Esophagus muscularis mucosa (tissue), 4 donors: Measurements from ENCODE around the gene L3MBTL4. TPM values are rescaled to one million over a fixed set of nuclear protein-coding genes. Genes with fewer than 3 reads are reported as not detected.
A peak's percentile ranks its signal among the peaks of the same experiment; 100 is the strongest.

Source experiments
- DNase-seq: peaks from one replicate; pipeline ENCODE4 v3.0.0-alpha.2; 2017; ENCODE audit errors: extremely low spot score
- H3K27ac ChIP-seq, 4 donors: fragments of 200-600 bp; sonication (generic); replicated peaks in 1 of 4; 1 replicate in 3 of 4; 2 replicates in 1 of 4; pipeline ENCODE4 v1.5.1; 2016 to 2019; ENCODE audit warnings: mild to moderate bottlenecking in 1 of 4
- H3K27me3 ChIP-seq, 4 donors: fragments of 200-600 bp; sonication (generic); one replicate each; pipeline versions ENCODE4 v1.5.1 to v1.6.0; 2016 to 2019
- H3K36me3 ChIP-seq, 4 donors: fragments of 200-600 bp; sonication (generic); one replicate each; pipeline ENCODE4 v1.5.1; 2016 to 2019
- H3K4me1 ChIP-seq, 4 donors: fragments of 200-600 bp; sonication (generic); one replicate each; pipeline ENCODE4 v1.5.1; 2016 to 2019
- H3K4me3 ChIP-seq, 4 donors: fragments of 200-600 bp; sonication (generic); 1 replicate in 2 of 4; 2 replicates in 2 of 4; pipeline ENCODE4 v1.5.1; 2016 to 2019; ENCODE audit warnings: mild to moderate bottlenecking in 4 of 4, moderate library complexity in 1 of 4
- H3K9me3 ChIP-seq, 4 donors: fragments of 200-600 bp; sonication (generic); 1 replicate in 3 of 4; 2 replicates in 1 of 4; pipeline ENCODE4 v1.5.1; 2016 to 2019
- EP300 ChIP-seq: sonication (generic); formaldehyde crosslinking; IDR thresholded peaks from one replicate; pipeline ENCODE4 v1.6.1; 2017; ENCODE audit warnings: antibody characterized with exemption
- POLR2A ChIP-seq: fragments of 450-650 bp; IDR thresholded peaks from one replicate; pipeline ENCODE4 v1.6.1; 2017; ENCODE audit warnings: antibody characterized with exemption, moderate library complexity, mild to moderate bottlenecking, low read depth
- POLR2AphosphoS5 ChIP-seq, 2 donors: sonication (generic); formaldehyde crosslinking; IDR thresholded peaks; one replicate each; pipeline ENCODE4 v1.6.1; 2017; ENCODE audit warnings: antibody characterized with exemption in 2 of 2
- WGBS: methylation state at CpG from one replicate; pipeline ENCODE4 v1.1.5; 2018; 5-methylcytosine and 5-hydroxymethylcytosine counted together
- intact Hi-C: fragments of 100-400 bp; cut with DNase I; formaldehyde crosslinking; loops from one replicate; pipeline ENCODE4 v1.15.1; 2023
- total RNA-seq, 4 donors: library from RNA; depleted of rRNA; stranded (reverse); fragments of >200 nt; gene quantifications; one replicate each; pipeline versions ENCODE4 v1.1.0 to v1.2.1, GENCODE V29; 2016
- TF ChIP-seq, protein P1 (sequence below), 3 experiments: fragments of 200-600 bp in 2 of 3; fragments of 450-650 bp in 1 of 3; sonication (generic) in 2 of 3; IDR thresholded peaks; one replicate each; pipeline ENCODE4 v1.5.1; 2017 to 2019; ENCODE audit warnings: antibody characterized with exemption in 3 of 3, mild to moderate bottlenecking in 2 of 3, moderate library complexity in 1 of 3

The L3MBTL4 gene
- total RNA-seq, 4 donors from 2014 or later = 1.0 to 2.9 (median 1.6) TPM

DNA sequence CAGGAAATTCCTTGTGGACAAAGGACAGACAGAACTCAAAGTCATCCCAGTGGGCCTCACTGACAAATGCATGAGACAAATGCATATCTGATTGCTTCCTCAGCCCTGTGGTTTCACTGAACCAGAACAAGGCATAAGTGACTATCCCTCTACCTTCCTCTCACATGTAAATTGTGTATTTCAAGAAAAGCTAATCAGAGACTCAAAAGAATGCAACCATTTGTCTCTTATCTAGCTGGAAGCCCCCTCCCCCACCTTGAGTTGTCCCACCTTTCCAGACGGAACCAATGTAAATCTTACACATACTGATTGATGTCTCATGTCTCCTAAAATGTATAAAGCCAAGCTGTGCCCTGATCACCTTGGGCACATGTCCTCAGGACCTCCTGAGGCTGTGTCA is 417.4 kb downstream of the L3MBTL4 start:
- TF ChIP-seq POLR2A (no peak), POLR2AphosphoS5 (IDR thresholded peaks at IDR 0.05) (no peak), EP300 (no peak)
- TF ChIP-seq, protein P1, sequence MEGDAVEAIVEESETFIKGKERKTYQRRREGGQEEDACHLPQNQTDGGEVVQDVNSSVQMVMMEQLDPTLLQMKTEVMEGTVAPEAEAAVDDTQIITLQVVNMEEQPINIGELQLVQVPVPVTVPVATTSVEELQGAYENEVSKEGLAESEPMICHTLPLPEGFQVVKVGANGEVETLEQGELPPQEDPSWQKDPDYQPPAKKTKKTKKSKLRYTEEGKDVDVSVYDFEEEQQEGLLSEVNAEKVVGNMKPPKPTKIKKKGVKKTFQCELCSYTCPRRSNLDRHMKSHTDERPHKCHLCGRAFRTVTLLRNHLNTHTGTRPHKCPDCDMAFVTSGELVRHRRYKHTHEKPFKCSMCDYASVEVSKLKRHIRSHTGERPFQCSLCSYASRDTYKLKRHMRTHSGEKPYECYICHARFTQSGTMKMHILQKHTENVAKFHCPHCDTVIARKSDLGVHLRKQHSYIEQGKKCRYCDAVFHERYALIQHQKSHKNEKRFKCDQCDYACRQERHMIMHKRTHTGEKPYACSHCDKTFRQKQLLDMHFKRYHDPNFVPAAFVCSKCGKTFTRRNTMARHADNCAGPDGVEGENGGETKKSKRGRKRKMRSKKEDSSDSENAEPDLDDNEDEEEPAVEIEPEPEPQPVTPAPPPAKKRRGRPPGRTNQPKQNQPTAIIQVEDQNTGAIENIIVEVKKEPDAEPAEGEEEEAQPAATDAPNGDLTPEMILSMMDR (IDR thresholded peaks at IDR 0.05) = no peak
- Histone ChIP-seq H3K27me3 (no peaks in the 10 kb centered on the region), H3K4me3 (no peak overlapping the region), H3K9me3 (peaks cover 0 to 9% (median 8%) of the 10 kb centered on the region in 4 donors), H3K4me1 (no peaks in the 10 kb centered on the region), H3K36me3 (no peaks in the 10 kb centered on the region), H3K27ac (no peak overlapping the region)
- 75% methylated on average over 1 of the region's 1 CpG for WGBS
- intact Hi-C loops = no loop called here
- no peak for DNase-seq

DNA sequence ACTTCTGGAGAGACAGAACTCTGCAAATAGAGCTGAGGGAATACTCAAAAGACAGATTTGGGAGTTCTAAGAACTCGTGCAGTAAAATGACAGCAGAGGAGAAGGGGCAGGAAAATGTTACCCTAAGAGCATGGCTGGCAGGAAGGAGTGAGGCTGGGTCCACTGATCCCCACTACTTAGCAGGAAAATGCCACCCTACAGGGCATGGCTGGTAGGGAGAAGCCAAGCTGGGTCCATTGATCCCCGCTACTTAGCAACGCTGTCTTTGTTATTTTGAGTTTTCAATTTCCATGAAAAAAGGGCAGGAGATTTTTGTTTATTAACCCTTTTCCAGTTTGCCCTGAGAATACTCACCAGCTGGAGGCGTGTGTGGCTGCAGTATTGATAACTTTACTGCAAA is 419.1 kb downstream of the L3MBTL4 start:
- 76% methylated on average over 4 of the region's 4 CpGs for WGBS
- H3K27me3 ChIP-seq = no peaks in the 10 kb centered on the region
- H3K4me1 ChIP-seq = no peaks in the 10 kb centered on the region
- intact Hi-C loops = no loop called here
- no peak overlapping the region for H3K27ac ChIP-seq
- DNase-seq = peak; percentile 79
- H3K9me3 ChIP-seq = peaks cover 0 to 9% (median 8%) of the 10 kb centered on the region in 4 donors
- no peak overlapping the region for H3K4me3 ChIP-seq
- H3K36me3 ChIP-seq = no peaks in the 10 kb centered on the region
- TF ChIP-seq POLR2A (no peak), EP300 (no peak), POLR2AphosphoS5 (IDR thresholded peaks at IDR 0.05) (no peak)
- TF ChIP-seq, protein P1 (IDR thresholded peaks at IDR 0.05) = no peak

DNA sequence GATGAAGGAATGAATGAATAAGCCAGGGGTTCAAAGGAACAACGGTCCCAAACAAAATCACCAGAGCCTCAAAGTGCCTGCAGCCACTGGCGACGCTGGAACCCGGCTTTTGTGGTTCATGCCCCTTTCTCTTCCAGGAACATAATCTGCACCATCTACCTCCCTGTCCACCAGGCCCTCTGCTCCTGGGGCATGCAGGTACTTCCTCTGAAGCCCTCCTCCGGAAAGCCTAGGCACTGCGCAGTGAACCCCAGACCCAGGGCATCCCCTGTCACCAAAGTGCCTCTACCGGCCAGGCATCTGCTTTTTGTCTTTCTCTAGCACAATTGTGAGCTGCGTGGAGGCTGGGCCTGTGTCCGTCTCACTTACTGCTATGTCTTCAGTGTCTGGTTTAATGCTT is 420.8 kb downstream of the L3MBTL4 start:
- no peak overlapping the region for H3K27ac ChIP-seq
- no peaks in the 10 kb centered on the region for H3K27me3 ChIP-seq
- TF ChIP-seq EP300 (no peak), POLR2AphosphoS5 (IDR thresholded peaks at IDR 0.05) (no peak)
- H3K9me3 ChIP-seq = no peaks in the 10 kb centered on the region
- H3K36me3 ChIP-seq = no peaks in the 10 kb centered on the region
- WGBS = 91% methylated on average over 9 of the region's 9 CpGs
- intact Hi-C loops = no loop called here
- peak; percentile 70 for DNase-seq
- H3K4me1 ChIP-seq = no peaks in the 10 kb centered on the region
- H3K4me3 ChIP-seq = no peak overlapping the region

DNA sequence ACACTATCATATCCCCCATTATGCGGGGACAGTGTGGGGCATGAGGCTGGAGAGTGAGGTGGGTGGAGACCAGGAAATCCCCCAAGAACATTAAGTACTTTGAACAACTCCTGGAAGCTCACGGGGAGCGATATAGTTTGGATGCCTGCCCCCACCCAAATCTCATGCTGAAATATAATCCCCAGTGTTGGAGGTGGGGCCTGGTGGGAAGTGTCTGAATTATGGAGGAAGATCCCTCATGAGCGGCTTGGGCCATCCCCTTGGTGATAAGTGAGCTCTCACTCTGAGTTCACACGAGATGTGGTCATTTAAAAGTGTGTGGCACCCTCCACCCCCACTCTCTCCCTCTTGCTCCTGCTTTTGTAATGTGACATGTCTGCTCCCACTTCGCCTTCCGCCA is 422.3 kb downstream of the L3MBTL4 start:
- H3K36me3 ChIP-seq = no peaks in the 10 kb centered on the region
- no peak overlapping the region for H3K27ac ChIP-seq
- no peaks in the 10 kb centered on the region for H3K4me1 ChIP-seq
- TF ChIP-seq, protein P1 (IDR thresholded peaks at IDR 0.05) = no peak
- no peak for TF ChIP-seq EP300
- no peak for TF ChIP-seq POLR2A
- no peak for TF ChIP-seq POLR2AphosphoS5 (IDR thresholded peaks at IDR 0.05)
- 95% methylated on average over 7 of the region's 7 CpGs for WGBS
- DNase-seq = peak; percentile 88
- H3K27me3 ChIP-seq = no peaks in the 10 kb centered on the region
- intact Hi-C loops = no loop called here
- H3K4me3 ChIP-seq = no peak overlapping the region
- H3K9me3 ChIP-seq = no peaks in the 10 kb centered on the region

DNA sequence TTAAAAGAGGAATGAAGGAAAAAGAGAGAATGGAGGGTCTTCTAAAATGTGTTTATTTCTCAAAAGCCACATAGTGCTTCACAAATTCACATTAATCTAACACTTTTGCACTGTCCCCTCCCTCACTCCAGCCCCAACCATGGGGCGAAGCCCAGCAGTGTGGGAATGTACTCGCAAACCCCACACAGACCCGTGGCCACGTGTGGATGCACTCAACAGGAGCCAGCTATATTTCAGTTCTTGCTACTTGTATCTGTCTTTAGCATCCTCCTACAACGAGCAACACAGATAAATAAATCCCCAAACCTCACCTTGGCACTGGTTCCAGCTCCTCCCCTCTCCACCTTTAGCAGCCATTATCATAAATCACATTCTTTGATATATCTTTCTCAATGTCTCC is 427.5 kb downstream of the L3MBTL4 start:
- Histone ChIP-seq H3K27ac (no peak overlapping the region), H3K9me3 (no peaks in the 10 kb centered on the region), H3K27me3 (no peaks in the 10 kb centered on the region), H3K4me1 (no peaks in the 10 kb centered on the region), H3K4me3 (no peak overlapping the region), H3K36me3 (no peaks in the 10 kb centered on the region)
- intact Hi-C loops = no loop called here
- TF ChIP-seq, protein P1 (IDR thresholded peaks at IDR 0.05) = no peak
- TF ChIP-seq POLR2A = no peak
- no peak for TF ChIP-seq EP300
- TF ChIP-seq POLR2AphosphoS5 (IDR thresholded peaks at IDR 0.05) = no peak
- peak; percentile 66 for DNase-seq
- 78% methylated on average over 5 of the region's 5 CpGs for WGBS
